ENCODE data around the gene DDA1. TPM values are rescaled to one million over a fixed set of nuclear protein-coding genes. Genes with fewer than 3 reads are reported as not detected.

The DDA1 gene
- total and polyA plus RNA-seq, 9 of the 15 experiments (the other 6 are each of a cell fraction or from before 2014, with no cell fraction given) = 1.4 to 83.8 (median 33.8) TPM

DNA sequence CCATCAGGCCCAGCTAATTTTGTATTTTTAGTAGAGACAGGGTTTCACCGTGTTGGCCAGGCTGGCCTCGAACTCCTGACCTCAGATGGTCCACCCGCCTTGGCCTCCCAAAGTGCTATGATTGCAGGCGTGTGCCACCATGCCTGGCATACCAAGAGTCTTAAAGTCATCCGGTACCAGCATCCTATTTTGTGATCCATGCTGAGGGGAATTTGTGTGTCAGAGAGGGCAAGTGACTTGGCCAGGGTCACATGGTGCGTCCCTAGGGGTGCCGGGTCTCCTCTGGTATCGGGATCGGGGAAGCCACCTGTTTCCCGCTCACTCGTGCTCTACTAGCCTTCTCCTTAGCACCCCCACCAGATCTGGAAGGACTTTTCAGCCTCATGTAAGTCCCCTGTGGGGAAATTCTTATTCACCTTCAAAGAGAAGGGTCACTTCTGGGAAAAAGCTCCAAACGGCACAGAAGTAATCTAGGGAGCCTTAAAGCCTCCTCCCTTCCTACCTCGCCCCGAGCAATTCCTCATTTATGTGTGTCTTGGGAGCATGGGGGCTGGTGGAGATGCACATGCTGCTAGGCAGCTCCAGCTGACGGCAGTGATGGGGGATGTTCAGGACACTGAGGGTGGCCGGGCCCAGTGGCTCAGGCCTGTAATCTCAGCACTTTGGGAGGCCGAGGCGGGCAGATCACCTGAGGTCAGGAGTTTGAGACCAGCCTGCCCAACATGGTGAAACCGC is 33.8 kb upstream of the DDA1 start:
- Histone ChIP-seq H3K9me3 (replicated peaks; ENCODE audit: control insufficient read depth, insufficient read depth, low read depth, low read length) (no peaks in the 10 kb centered on the region), H3K4me1 (replicated peaks in 1 of 2; ENCODE audit: control insufficient read depth in 2 of 2, insufficient read depth in 2 of 2, low read length in 2 of 2) (no peaks in the 10 kb centered on the region), H3K79me2 (ENCODE audit: control insufficient read depth, insufficient read depth, low read length) (no peaks in the 10 kb centered on the region), H3K9me1 (ENCODE audit: control insufficient read depth, insufficient read depth, low read length) (peaks cover 3% of the 10 kb centered on the region), H3K4me2 (ENCODE audit: insufficient read depth, low read length) (no peak overlapping the region), H3K4me3 (no peak overlapping the region), H3K27ac (ENCODE audit: extremely low read depth, low read depth, low read length) (no peak overlapping the region), H2AFZ (ENCODE audit: low read depth, low read length) (no peak overlapping the region), H3K9ac (ENCODE audit: insufficient read depth in 1 of 2, low read depth in 2 of 2, low read length in 2 of 2) (0 out of 4 replicates have a peak overlapping the region, but pooled peaks of 1 of the 2 experiments have one; percentile 48), H3K27me3 (ENCODE audit: control insufficient read depth in 2 of 2, insufficient read depth in 2 of 2, low read length in 2 of 2) (no peaks in the 10 kb centered on the region), H3K36me3 (ENCODE audit: control insufficient read depth, insufficient read depth, low read length) (peaks cover 65% of the 10 kb centered on the region), H4K20me1 (replicated peaks; ENCODE audit: control insufficient read depth, insufficient read depth, low read length) (no peaks in the 10 kb centered on the region)
- BruUV-seq (replicated peaks) = no TSS peak
- no peak for FAIRE-seq
- DNase-seq (ENCODE audit: extremely low read depth in 1 of 4, low spot score in 3 of 4) = no peak
- ATAC-seq = no peak
- TF ChIP-seq RBFOX2 (IDR thresholded peaks at IDR 0.05; ENCODE audit: low read depth, low read length) (peak; percentile 18; the same call in 1 of the 2 replicates), TCF3 (CRISPR knock-in tag; IDR thresholded peaks at IDR 0.05) (no peak)
- intact Hi-C loops (cut with micrococcal nuclease) = no loop called here
- in situ Hi-C loops (cut with MboI) = loop anchor here (5.0 kb wide), 1 partner anchor 73 kb away; no protein-coding TSS in a partner anchor
- ChIA-PET POLR2A (interaction anchor here (0.7 kb wide), 2 partner anchors 9 to 24 kb away, joined by 3 to 4 read pairs; partner anchors contain the start of gene BABAM1), CTCF (ENCODE audit: low intra/inter-chr PET ratio) (no interaction called here)
- 88% methylated on average over 16 of the region's 19 CpGs for WGBS (ENCODE audit: insufficient coverage, low coverage, missing lambda C conversion rate)

DNA sequence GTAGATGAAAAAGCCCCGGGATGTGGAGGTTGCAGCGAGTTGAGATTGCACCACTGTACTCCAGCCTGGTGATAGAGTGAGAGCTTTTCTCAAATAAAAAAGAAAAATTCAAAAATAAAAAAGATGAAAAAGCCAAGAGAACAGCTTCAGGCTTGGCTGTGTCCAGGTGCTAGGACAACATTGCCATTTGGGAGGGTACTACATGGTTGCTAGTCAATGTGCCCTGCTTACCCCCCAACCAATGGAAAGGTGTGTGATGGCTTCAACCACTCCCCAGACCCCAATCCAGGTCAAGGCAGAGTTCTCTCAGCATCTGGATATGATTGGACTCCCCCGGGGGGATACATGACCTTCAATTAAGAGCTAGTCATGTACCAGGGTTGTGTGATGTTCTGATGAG is 29.9 kb upstream of the DDA1 start:
- DNase-seq (ENCODE audit: extremely low read depth in 1 of 4, low spot score in 3 of 4) (no peak), FAIRE-seq (no peak), ATAC-seq (no peak)
- no peak overlapping the region for H3K4me2 ChIP-seq (ENCODE audit: insufficient read depth, low read length)
- peaks cover 5% of the 10 kb centered on the region; the same call in 2 of the 3 replicates for H3K79me2 ChIP-seq (ENCODE audit: control insufficient read depth, insufficient read depth, low read length)
- WGBS (ENCODE audit: insufficient coverage, low coverage, missing lambda C conversion rate) = 87% methylated on average over 3 of the region's 3 CpGs
- no peaks in the 10 kb centered on the region for H3K9me3 ChIP-seq (replicated peaks; ENCODE audit: control insufficient read depth, insufficient read depth, low read depth, low read length)
- no peak overlapping the region for H3K9ac ChIP-seq (ENCODE audit: insufficient read depth in 1 of 2, low read depth in 2 of 2, low read length in 2 of 2)
- peaks cover 47% of the 10 kb centered on the region; the same call in 2 of the 3 replicates for H3K36me3 ChIP-seq (ENCODE audit: control insufficient read depth, insufficient read depth, low read length)
- BruUV-seq (replicated peaks) = no TSS peak
- H4K20me1 ChIP-seq (replicated peaks; ENCODE audit: control insufficient read depth, insufficient read depth, low read length) = peaks cover 6% of the 10 kb centered on the region; the same call in 1 of the 2 replicates
- H2AFZ ChIP-seq (ENCODE audit: low read depth, low read length) = no peak overlapping the region
- ChIA-PET POLR2A (interaction anchor here (0.6 to 0.9 kb wide), 6 partner anchors 11 to 652 kb away, joined by 3 to 5 read pairs (median 4); partner anchors contain the start of genes BABAM1 and MED26), CTCF (ENCODE audit: low intra/inter-chr PET ratio) (no interaction called here)
- peaks cover 3% of the 10 kb centered on the region for H3K9me1 ChIP-seq (ENCODE audit: control insufficient read depth, insufficient read depth, low read length)
- in situ Hi-C loops (cut with MboI) = loop anchor here (5.0 kb wide), 1 partner anchor 77 kb away; no protein-coding TSS in a partner anchor
- H3K4me1 ChIP-seq (replicated peaks in 1 of 2; ENCODE audit: control insufficient read depth in 2 of 2, insufficient read depth in 2 of 2, low read length in 2 of 2) = peaks cover 0 to 24% of the 10 kb centered on the region in 2 experiments; a peak in 4 of 5 replicates
- H3K4me3 ChIP-seq = no peak overlapping the region
- intact Hi-C loops (cut with micrococcal nuclease) = no loop called here
- H3K27ac ChIP-seq (ENCODE audit: extremely low read depth, low read depth, low read length) = no peak overlapping the region
- H3K27me3 ChIP-seq (ENCODE audit: control insufficient read depth in 2 of 2, insufficient read depth in 2 of 2, low read length in 2 of 2) = no peaks in the 10 kb centered on the region
- no peak for TF ChIP-seq CBX3 (IDR thresholded peaks at IDR 0.05; ENCODE audit: borderline replicate concordance in 1 of 2, low read length in 2 of 2)
- TF ChIP-seq, protein P1, sequence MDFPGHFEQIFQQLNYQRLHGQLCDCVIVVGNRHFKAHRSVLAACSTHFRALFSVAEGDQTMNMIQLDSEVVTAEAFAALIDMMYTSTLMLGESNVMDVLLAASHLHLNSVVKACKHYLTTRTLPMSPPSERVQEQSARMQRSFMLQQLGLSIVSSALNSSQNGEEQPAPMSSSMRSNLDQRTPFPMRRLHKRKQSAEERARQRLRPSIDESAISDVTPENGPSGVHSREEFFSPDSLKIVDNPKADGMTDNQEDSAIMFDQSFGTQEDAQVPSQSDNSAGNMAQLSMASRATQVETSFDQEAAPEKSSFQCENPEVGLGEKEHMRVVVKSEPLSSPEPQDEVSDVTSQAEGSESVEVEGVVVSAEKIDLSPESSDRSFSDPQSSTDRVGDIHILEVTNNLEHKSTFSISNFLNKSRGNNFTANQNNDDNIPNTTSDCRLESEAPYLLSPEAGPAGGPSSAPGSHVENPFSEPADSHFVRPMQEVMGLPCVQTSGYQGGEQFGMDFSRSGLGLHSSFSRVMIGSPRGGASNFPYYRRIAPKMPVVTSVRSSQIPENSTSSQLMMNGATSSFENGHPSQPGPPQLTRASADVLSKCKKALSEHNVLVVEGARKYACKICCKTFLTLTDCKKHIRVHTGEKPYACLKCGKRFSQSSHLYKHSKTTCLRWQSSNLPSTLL (IDR thresholded peaks at IDR 0.05) = no peak
- TF ChIP-seq, protein P2, sequence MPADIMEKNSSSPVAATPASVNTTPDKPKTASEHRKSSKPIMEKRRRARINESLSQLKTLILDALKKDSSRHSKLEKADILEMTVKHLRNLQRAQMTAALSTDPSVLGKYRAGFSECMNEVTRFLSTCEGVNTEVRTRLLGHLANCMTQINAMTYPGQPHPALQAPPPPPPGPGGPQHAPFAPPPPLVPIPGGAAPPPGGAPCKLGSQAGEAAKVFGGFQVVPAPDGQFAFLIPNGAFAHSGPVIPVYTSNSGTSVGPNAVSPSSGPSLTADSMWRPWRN (IDR thresholded peaks at IDR 0.05; ENCODE audit: low read depth) = no peak
- no peak for TF ChIP-seq ZNF408 (CRISPR knock-in tag; IDR thresholded peaks at IDR 0.05; ENCODE audit: low read depth)
- TF ChIP-seq, protein P3, sequence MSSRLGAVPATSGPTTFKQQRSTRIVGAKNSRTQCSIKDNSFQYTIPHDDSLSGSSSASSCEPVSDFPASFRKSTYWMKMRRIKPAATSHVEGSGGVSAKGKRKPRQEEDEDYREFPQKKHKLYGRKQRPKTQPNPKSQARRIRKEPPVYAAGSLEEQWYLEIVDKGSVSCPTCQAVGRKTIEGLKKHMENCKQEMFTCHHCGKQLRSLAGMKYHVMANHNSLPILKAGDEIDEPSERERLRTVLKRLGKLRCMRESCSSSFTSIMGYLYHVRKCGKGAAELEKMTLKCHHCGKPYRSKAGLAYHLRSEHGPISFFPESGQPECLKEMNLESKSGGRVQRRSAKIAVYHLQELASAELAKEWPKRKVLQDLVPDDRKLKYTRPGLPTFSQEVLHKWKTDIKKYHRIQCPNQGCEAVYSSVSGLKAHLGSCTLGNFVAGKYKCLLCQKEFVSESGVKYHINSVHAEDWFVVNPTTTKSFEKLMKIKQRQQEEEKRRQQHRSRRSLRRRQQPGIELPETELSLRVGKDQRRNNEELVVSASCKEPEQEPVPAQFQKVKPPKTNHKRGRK (tag; IDR thresholded peaks at IDR 0.05) = no peak
- TF ChIP-seq, protein P4, sequence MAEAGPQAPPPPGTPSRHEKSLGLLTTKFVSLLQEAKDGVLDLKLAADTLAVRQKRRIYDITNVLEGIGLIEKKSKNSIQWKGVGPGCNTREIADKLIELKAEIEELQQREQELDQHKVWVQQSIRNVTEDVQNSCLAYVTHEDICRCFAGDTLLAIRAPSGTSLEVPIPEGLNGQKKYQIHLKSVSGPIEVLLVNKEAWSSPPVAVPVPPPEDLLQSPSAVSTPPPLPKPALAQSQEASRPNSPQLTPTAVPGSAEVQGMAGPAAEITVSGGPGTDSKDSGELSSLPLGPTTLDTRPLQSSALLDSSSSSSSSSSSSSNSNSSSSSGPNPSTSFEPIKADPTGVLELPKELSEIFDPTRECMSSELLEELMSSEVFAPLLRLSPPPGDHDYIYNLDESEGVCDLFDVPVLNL (CRISPR knock-in tag; IDR thresholded peaks at IDR 0.05; ENCODE audit: low read depth) = no peak

Measured in K562 (cell line).